GM23338 (cell line): ENCODE measurements around the gene THRB. TPM values are rescaled to one million over a fixed set of nuclear protein-coding genes. Genes with fewer than 3 reads are reported as not detected.

Experiments
- ATAC-seq: fragments of 200-7000 bp; cut with Tn5 transposase; 3 replicates; pipeline ENCODE4 v1.9.1; 2020
- DNase-seq: peaks from one replicate; pipeline ENCODE4 v3.0.0-alpha.2; 2015; ENCODE audit warnings: low spot score
- H2AFZ ChIP-seq: fragments of 200-600 bp; sonication (generic); 2 replicates; pipeline ENCODE4 v1.8.0; 2016; ENCODE audit warnings: antibody characterized with exemption, mild to moderate bottlenecking, moderate library complexity
- H3F3A ChIP-seq: fragments of 200-600 bp; sonication (generic); replicated peaks from 2 replicates; pipeline ENCODE4 v1.8.0; 2017; ENCODE audit warnings: antibody characterized with exemption, mixed run types, low read depth
- H3K27ac ChIP-seq: fragments of 200-600 bp; sonication (generic); 2 replicates; pipeline ENCODE4 v1.6.1; 2016; ENCODE audit warnings: low read depth
- H3K27me3 ChIP-seq: fragments of 200-600 bp; sonication (generic); 2 replicates; pipeline ENCODE4 v1.8.0; 2016; ENCODE audit warnings: mild to moderate bottlenecking, mixed run types, moderate library complexity; ENCODE audit not compliant: insufficient read depth
- H3K36me3 ChIP-seq: fragments of 200-600 bp; sonication (generic); 2 replicates; pipeline ENCODE4 v1.8.0; 2016; ENCODE audit warnings: mild to moderate bottlenecking; ENCODE audit not compliant: insufficient read depth
- H3K4me1 ChIP-seq: fragments of 200-600 bp; sonication (generic); 2 replicates; pipeline ENCODE4 v1.8.0; 2016; ENCODE audit warnings: mild to moderate bottlenecking, moderate library complexity; ENCODE audit not compliant: insufficient read depth
- H3K4me2 ChIP-seq: fragments of 200-600 bp; sonication (generic); 2 replicates; pipeline ENCODE4 v1.7.1; 2017; ENCODE audit warnings: mixed run types
- H3K4me3 ChIP-seq: fragments of 200-600 bp; sonication (generic); 2 replicates; pipeline ENCODE4 v1.6.1; 2016; ENCODE audit warnings: mixed run types
- H3K79me2 ChIP-seq: fragments of 200-600 bp; sonication (generic); replicated peaks from 2 replicates; pipeline ENCODE4 v1.8.0; 2017; ENCODE audit warnings: mild to moderate bottlenecking; ENCODE audit not compliant: insufficient read depth
- H3K9me2 ChIP-seq: fragments of 200-600 bp; sonication (generic); 2 replicates; pipeline ENCODE4 v1.8.0; 2017; ENCODE audit not compliant: insufficient read depth
- H4K20me1 ChIP-seq: fragments of 200-600 bp; sonication (generic); replicated peaks from 2 replicates; pipeline ENCODE4 v1.8.0; 2017; ENCODE audit warnings: mild to moderate bottlenecking; ENCODE audit not compliant: insufficient read depth
- H3K27ac Mint-ChIP-seq: 2 replicates; pipeline ENCODE4 v1.8.0; 2020; ENCODE audit warnings: inconsistent platforms, mild to moderate bottlenecking, moderate library complexity, mixed read lengths
- H3K27me3 Mint-ChIP-seq: 3 replicates; pipeline ENCODE4 v1.8.0; 2022; ENCODE audit warnings: low read depth, mild to moderate bottlenecking, moderate library complexity, mixed read lengths, inconsistent platforms; ENCODE audit not compliant: insufficient read depth, poor library complexity
- H3K36me3 Mint-ChIP-seq: 3 replicates; pipeline ENCODE4 v1.8.0; 2021; ENCODE audit warnings: low read depth, mild to moderate bottlenecking, inconsistent platforms, moderate library complexity, mixed read lengths
- H3K4me1 Mint-ChIP-seq: 3 replicates; pipeline ENCODE4 v1.8.0; 2020; ENCODE audit warnings: mild to moderate bottlenecking, inconsistent platforms, mixed read lengths
- H3K4me3 Mint-ChIP-seq: 3 replicates; pipeline ENCODE4 v1.8.0; 2021; ENCODE audit warnings: moderate library complexity, mild to moderate bottlenecking, inconsistent platforms, mixed read lengths
- H3K9me3 Mint-ChIP-seq: 3 replicates; pipeline ENCODE4 v1.8.0; 2020; ENCODE audit warnings: moderate library complexity, mild to moderate bottlenecking, inconsistent platforms, mixed read lengths
- CREB1 ChIP-seq: fragments of 250-450 bp; sonication (Bioruptor Pico); IDR thresholded peaks from 2 replicates; pipeline ENCODE4 v1.5.0; 2020; ENCODE audit warnings: low read depth, mild to moderate bottlenecking, moderate library complexity
- EZH2 ChIP-seq: fragments of 200-600 bp; sonication (generic); IDR thresholded peaks from one replicate; pipeline ENCODE4 v1.8.0; 2017; ENCODE audit warnings: antibody characterized with exemption, mild to moderate bottlenecking, low read depth; ENCODE audit not compliant: unreplicated experiment
- JUNB ChIP-seq: IDR thresholded peaks from one replicate; pipeline ENCODE4 v1.6.1; 2016; ENCODE audit warnings: antibody characterized with exemption; ENCODE audit not compliant: unreplicated experiment
- POLR2AphosphoS5 ChIP-seq: IDR thresholded peaks from 2 replicates; pipeline ENCODE4 v1.6.1; 2016; ENCODE audit warnings: antibody characterized with exemption, low read depth
- STAT1 ChIP-seq: IDR thresholded peaks from one replicate; pipeline ENCODE4 v1.6.1; 2016; ENCODE audit warnings: antibody characterized with exemption; ENCODE audit not compliant: unreplicated experiment
- ZNF331 ChIP-seq: fragments of 250-450 bp; sonication (Bioruptor Pico); IDR thresholded peaks from 2 replicates; pipeline ENCODE4 v1.5.0; 2020; ENCODE audit warnings: low read depth, mild to moderate bottlenecking, moderate library complexity
- polyA plus RNA-seq: library from polyadenylated mRNA; unstranded; fragments of >200 nt; fragmentation: Nextera tagmentation; extraction: Ambion mirVana; gene quantifications from 2 replicates; pipeline ENCODE4 v1.2.1, GENCODE V29; 2016
- total RNA-seq: library from RNA; depleted of rRNA; stranded (reverse); fragments of >200 nt; shearing (Covaris generic); gene quantifications from 2 replicates; pipeline ENCODE4 v1.2.3, GENCODE V29; 2014
- TF ChIP-seq, protein P1 (sequence below): IDR thresholded peaks from one replicate; pipeline ENCODE4 v1.6.1; 2018; ENCODE audit warnings: antibody characterized with exemption; ENCODE audit not compliant: unreplicated experiment
- TF ChIP-seq, protein P2 (sequence below): IDR thresholded peaks from 2 replicates; pipeline ENCODE4 v1.6.1; 2016; ENCODE audit warnings: antibody characterized with exemption
- TF ChIP-seq, protein P3 (sequence below), 2 experiments: fragments of 200-600 bp in 1 of 2; sonication (generic) in 1 of 2; conservative IDR thresholded peaks; 2 replicates each; pipeline versions ENCODE4 v1.5.1 to v1.6.1; 2016 to 2017; ENCODE audit warnings: antibody characterized with exemption in 2 of 2, low read depth in 2 of 2, mild to moderate bottlenecking in 2 of 2, moderate library complexity in 1 of 2

Gene THRB
- total and polyA plus RNA-seq, 2 experiments from 2014 or later = 1.7 to 3.2 TPM

DNA sequence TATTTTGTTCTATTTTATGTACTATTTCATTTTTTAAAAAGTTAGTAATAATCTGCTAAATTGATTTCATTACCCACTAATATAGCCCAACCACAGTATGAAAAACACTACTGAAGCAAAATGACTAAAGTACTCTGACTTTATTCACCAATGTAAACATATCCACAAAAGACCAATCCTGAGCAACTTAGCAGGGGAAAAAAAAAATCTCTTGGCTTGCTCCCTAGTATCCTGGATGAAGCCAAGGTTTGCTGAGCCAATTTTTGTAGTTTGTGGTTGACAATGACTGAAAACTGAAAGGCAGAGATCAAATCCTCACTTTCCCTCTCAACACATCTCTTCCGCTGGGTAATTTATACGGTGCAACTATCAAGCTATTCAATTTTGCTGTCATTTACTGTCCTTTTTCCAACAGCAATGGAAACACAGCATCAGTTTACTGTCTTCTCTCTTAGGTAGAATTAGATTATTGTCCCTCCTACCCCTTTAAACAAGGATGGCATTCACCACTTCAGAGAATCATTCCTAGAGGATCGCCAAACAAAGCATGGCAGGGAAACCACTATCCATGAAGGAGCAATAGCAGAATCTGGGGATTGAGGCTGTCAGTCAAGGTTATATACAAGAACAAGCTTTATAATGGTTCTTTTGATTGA lies 149.7 kb downstream of the THRB start (continued):
- TF ChIP-seq, protein P1, sequence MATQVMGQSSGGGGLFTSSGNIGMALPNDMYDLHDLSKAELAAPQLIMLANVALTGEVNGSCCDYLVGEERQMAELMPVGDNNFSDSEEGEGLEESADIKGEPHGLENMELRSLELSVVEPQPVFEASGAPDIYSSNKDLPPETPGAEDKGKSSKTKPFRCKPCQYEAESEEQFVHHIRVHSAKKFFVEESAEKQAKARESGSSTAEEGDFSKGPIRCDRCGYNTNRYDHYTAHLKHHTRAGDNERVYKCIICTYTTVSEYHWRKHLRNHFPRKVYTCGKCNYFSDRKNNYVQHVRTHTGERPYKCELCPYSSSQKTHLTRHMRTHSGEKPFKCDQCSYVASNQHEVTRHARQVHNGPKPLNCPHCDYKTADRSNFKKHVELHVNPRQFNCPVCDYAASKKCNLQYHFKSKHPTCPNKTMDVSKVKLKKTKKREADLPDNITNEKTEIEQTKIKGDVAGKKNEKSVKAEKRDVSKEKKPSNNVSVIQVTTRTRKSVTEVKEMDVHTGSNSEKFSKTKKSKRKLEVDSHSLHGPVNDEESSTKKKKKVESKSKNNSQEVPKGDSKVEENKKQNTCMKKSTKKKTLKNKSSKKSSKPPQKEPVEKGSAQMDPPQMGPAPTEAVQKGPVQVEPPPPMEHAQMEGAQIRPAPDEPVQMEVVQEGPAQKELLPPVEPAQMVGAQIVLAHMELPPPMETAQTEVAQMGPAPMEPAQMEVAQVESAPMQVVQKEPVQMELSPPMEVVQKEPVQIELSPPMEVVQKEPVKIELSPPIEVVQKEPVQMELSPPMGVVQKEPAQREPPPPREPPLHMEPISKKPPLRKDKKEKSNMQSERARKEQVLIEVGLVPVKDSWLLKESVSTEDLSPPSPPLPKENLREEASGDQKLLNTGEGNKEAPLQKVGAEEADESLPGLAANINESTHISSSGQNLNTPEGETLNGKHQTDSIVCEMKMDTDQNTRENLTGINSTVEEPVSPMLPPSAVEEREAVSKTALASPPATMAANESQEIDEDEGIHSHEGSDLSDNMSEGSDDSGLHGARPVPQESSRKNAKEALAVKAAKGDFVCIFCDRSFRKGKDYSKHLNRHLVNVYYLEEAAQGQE = no peak
- TF ChIP-seq ZNF331 (CRISPR knock-in tag) (no peak), EZH2 (no peak), STAT1 (no peak)
- TF ChIP-seq, protein P2, sequence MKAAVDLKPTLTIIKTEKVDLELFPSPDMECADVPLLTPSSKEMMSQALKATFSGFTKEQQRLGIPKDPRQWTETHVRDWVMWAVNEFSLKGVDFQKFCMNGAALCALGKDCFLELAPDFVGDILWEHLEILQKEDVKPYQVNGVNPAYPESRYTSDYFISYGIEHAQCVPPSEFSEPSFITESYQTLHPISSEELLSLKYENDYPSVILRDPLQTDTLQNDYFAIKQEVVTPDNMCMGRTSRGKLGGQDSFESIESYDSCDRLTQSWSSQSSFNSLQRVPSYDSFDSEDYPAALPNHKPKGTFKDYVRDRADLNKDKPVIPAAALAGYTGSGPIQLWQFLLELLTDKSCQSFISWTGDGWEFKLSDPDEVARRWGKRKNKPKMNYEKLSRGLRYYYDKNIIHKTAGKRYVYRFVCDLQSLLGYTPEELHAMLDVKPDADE = no peak

DNA sequence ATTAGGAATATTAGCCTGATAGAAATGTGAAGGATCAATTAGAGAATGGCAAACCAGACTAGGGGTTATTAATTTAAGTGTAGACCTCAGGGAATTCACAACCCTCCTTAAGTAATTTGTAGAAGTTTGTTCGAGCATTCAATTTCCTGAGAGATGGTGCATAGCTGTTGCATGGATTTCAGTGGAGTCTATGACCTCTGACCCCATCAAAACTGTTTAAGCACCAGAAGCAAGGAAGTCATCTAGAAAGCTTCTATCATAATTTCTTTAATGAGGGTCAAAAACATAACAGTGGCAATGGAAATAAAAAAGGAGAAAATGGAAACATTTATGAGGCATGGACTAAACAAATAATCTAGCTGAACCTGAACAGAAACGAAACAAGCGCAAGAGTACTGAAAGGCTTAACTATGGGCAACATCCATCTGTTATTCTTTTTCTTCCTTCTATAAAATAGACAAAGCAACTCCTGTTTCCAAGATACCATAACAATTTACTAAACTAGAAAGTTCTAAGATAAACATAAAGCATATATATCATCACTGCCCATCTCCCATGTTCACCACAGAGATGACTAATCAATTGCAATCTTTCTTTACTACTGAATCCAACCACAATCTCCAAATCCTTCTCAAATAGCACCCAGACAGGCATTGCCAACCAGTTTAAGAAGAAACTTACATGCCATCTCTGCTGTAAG lies 151.4 kb downstream of the THRB start:
- H3F3A ChIP-seq = no peaks in the 10 kb centered on the region
- no peaks in the 10 kb centered on the region for H3K4me1 ChIP-seq
- ATAC-seq = no peak
- no peaks in the 10 kb centered on the region for H4K20me1 ChIP-seq
- no peak overlapping the region for H2AFZ ChIP-seq
- H3K27me3 ChIP-seq = no peaks in the 10 kb centered on the region
- no peak overlapping the region for H3K27ac ChIP-seq
- no peak for DNase-seq
- Mint-ChIP-seq H3K27me3 (no peaks in the 10 kb centered on the region), H3K9me3 (no peaks in the 10 kb centered on the region), H3K36me3 (no peaks in the 10 kb centered on the region), H3K27ac (no peak overlapping the region), H3K4me3 (no peak overlapping the region), H3K4me1 (peaks cover 5% of the 10 kb centered on the region; the same call in 2 of the 3 replicates)
- H3K4me2 ChIP-seq = no peak overlapping the region
- H3K79me2 ChIP-seq = no peaks in the 10 kb centered on the region
- H3K4me3 ChIP-seq = no peak overlapping the region
- H3K36me3 ChIP-seq = no peaks in the 10 kb centered on the region
- H3K9me2 ChIP-seq = no peaks in the 10 kb centered on the region
- TF ChIP-seq, protein P3, sequence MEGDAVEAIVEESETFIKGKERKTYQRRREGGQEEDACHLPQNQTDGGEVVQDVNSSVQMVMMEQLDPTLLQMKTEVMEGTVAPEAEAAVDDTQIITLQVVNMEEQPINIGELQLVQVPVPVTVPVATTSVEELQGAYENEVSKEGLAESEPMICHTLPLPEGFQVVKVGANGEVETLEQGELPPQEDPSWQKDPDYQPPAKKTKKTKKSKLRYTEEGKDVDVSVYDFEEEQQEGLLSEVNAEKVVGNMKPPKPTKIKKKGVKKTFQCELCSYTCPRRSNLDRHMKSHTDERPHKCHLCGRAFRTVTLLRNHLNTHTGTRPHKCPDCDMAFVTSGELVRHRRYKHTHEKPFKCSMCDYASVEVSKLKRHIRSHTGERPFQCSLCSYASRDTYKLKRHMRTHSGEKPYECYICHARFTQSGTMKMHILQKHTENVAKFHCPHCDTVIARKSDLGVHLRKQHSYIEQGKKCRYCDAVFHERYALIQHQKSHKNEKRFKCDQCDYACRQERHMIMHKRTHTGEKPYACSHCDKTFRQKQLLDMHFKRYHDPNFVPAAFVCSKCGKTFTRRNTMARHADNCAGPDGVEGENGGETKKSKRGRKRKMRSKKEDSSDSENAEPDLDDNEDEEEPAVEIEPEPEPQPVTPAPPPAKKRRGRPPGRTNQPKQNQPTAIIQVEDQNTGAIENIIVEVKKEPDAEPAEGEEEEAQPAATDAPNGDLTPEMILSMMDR (conservative IDR thresholded peaks at IDR 0.05; ENCODE audit: low read depth in 2 of 2) = no peak
- TF ChIP-seq, protein P2 = no peak
- no peak for TF ChIP-seq ZNF331 (CRISPR knock-in tag)
- TF ChIP-seq JUNB = no peak
- TF ChIP-seq STAT1 = no peak
- no peak for TF ChIP-seq POLR2AphosphoS5
- TF ChIP-seq, protein P1 = no peak
- no peak for TF ChIP-seq CREB1 (CRISPR knock-in tag)
